Measurements from ENCODE around the gene ADAM30. TPM values are rescaled to one million over a fixed set of nuclear protein-coding genes. Genes with fewer than 3 reads are reported as not detected.

The ADAM30 gene
- total RNA-seq, 1 donor from 2014 or later = not detected

DNA sequence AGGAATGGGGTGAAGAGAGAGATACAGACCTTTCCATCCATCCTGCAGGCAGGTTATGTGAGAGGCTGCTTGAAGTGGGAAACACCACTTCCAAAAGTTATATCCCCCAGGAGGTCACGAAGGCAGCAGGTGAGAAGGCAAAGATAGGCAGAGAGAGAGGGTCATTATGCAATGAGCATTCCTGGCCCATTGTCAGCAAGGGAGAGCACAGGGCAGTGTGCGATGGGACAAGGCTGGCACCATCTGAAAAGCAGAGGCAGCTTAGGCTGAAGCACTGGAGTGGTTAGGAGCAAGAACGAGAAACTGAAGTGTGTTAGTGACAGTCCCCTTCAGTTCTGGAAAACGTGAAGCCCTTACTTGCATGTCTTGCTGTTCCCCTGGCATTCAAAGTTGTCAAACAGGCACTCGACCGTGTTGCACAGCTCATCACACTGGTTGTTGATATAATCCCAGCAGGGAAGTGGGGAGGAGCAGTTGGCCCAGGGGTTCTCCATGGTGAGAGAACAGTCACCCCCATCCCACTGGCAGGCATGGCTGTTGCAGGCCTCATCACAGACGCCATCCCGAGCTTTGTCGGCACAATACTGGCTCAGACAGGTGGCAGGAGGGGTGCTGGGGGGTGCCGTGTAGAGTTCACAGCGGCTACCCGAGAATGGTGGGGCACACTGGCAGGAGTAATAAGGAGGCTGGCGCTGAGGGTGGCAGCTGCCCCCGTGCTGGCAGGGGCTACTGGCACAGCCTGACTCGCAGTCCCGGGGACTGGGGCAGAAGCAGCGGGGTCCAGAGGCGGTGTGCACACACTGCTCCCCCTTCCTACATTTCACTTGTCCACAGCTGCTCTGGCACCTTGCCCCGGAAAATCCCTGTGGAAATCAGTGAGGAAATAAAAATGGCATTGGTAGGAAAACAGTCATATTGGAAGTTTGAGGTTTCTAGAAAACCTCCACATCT is 28.9 kb upstream of the ADAM30 start:
- Histone ChIP-seq H3K36me3 (no peaks in the 10 kb centered on the region), H3K27me3 (no peaks in the 10 kb centered on the region), H4K20me1 (ENCODE audit: low read depth) (no peaks in the 10 kb centered on the region), H3K9me3 (ENCODE audit: low read depth) (no peaks in the 10 kb centered on the region), H2AFZ (replicated peaks) (no peak overlapping the region), H3K27ac (no peak overlapping the region), H3K4me2 (no peak overlapping the region), H3F3A (ENCODE audit: low read depth) (no peaks in the 10 kb centered on the region), H3K9ac (no peak overlapping the region), H3K79me2 (ENCODE audit: low read depth) (no peaks in the 10 kb centered on the region), H3K4me3 (no peak overlapping the region), H3K4me1 (no peaks in the 10 kb centered on the region)
- Mint-ChIP-seq H3K27me3 (ENCODE audit: insufficient read depth, low read depth) (peaks cover 2% of the 10 kb centered on the region), H3K4me3 (no peak overlapping the region), H3K36me3 (peaks cover 37% of the 10 kb centered on the region), H3K27ac (no peak overlapping the region), H3K4me1 (no peaks in the 10 kb centered on the region), H3K9me3 (no peaks in the 10 kb centered on the region)
- TF ChIP-seq EZH2phosphoT487 (IDR thresholded peaks at IDR 0.05) = no peak
- TF ChIP-seq EZH2 (IDR thresholded peaks at IDR 0.05) = no peak
- TF ChIP-seq, protein P1, sequence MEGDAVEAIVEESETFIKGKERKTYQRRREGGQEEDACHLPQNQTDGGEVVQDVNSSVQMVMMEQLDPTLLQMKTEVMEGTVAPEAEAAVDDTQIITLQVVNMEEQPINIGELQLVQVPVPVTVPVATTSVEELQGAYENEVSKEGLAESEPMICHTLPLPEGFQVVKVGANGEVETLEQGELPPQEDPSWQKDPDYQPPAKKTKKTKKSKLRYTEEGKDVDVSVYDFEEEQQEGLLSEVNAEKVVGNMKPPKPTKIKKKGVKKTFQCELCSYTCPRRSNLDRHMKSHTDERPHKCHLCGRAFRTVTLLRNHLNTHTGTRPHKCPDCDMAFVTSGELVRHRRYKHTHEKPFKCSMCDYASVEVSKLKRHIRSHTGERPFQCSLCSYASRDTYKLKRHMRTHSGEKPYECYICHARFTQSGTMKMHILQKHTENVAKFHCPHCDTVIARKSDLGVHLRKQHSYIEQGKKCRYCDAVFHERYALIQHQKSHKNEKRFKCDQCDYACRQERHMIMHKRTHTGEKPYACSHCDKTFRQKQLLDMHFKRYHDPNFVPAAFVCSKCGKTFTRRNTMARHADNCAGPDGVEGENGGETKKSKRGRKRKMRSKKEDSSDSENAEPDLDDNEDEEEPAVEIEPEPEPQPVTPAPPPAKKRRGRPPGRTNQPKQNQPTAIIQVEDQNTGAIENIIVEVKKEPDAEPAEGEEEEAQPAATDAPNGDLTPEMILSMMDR (IDR thresholded peaks at IDR 0.05) = no peak
- no peak for DNase-seq (ENCODE audit: low spot score)

GRCh38 chr1:119920104-119920968 is 24.0 kb upstream of the ADAM30 start:
- Histone ChIP-seq H3F3A (ENCODE audit: low read depth) (no peaks in the 10 kb centered on the region), H3K27me3 (no peaks in the 10 kb centered on the region), H3K36me3 (peaks cover 15% of the 10 kb centered on the region), H3K27ac (no peak overlapping the region), H3K4me3 (no peak overlapping the region), H2AFZ (replicated peaks) (no peak overlapping the region), H3K9ac (no peak overlapping the region), H3K79me2 (ENCODE audit: low read depth) (no peaks in the 10 kb centered on the region), H3K4me2 (no peak overlapping the region), H3K9me3 (ENCODE audit: low read depth) (no peaks in the 10 kb centered on the region), H4K20me1 (ENCODE audit: low read depth) (no peaks in the 10 kb centered on the region), H3K4me1 (no peaks in the 10 kb centered on the region)
- H3K36me3 Mint-ChIP-seq = peaks cover 57% of the 10 kb centered on the region
- DNase-seq (ENCODE audit: low spot score) = no peak
- H3K4me3 Mint-ChIP-seq = no peak overlapping the region
- peaks cover under 1% of the 10 kb centered on the region for H3K27me3 Mint-ChIP-seq (ENCODE audit: insufficient read depth, low read depth)
- TF ChIP-seq, protein P1 (IDR thresholded peaks at IDR 0.05) = no peak
- TF ChIP-seq EZH2phosphoT487 (IDR thresholded peaks at IDR 0.05) (no peak), EZH2 (IDR thresholded peaks at IDR 0.05) (no peak)
- H3K4me1 Mint-ChIP-seq = no peaks in the 10 kb centered on the region
- H3K27ac Mint-ChIP-seq = no peak overlapping the region
- no peaks in the 10 kb centered on the region for H3K9me3 Mint-ChIP-seq

GRCh38 chr1:119919241-119919640 is 22.9 kb upstream of the ADAM30 start:
- no peaks in the 10 kb centered on the region for H3K9me3 Mint-ChIP-seq
- no peak for DNase-seq (ENCODE audit: low spot score)
- no peaks in the 10 kb centered on the region for H3K9me3 ChIP-seq (ENCODE audit: low read depth)
- H3K4me2 ChIP-seq = no peak overlapping the region
- H3K4me1 Mint-ChIP-seq = no peaks in the 10 kb centered on the region
- H2AFZ ChIP-seq (replicated peaks) = no peak overlapping the region
- no peak overlapping the region for H3K9ac ChIP-seq
- no peaks in the 10 kb centered on the region for H4K20me1 ChIP-seq (ENCODE audit: low read depth)
- H3K27ac ChIP-seq = no peak overlapping the region
- no peak for TF ChIP-seq EZH2 (IDR thresholded peaks at IDR 0.05)
- TF ChIP-seq EZH2phosphoT487 (IDR thresholded peaks at IDR 0.05) = no peak
- TF ChIP-seq, protein P1 (IDR thresholded peaks at IDR 0.05) = no peak
- H3K79me2 ChIP-seq (ENCODE audit: low read depth) = no peaks in the 10 kb centered on the region
- H3K36me3 ChIP-seq = peaks cover 15% of the 10 kb centered on the region
- H3F3A ChIP-seq (ENCODE audit: low read depth) = no peaks in the 10 kb centered on the region
- H3K4me1 ChIP-seq = no peaks in the 10 kb centered on the region
- no peak overlapping the region for H3K4me3 ChIP-seq
- no peak overlapping the region for H3K4me3 Mint-ChIP-seq
- H3K27ac Mint-ChIP-seq = no peak overlapping the region
- H3K27me3 ChIP-seq = no peaks in the 10 kb centered on the region
- H3K27me3 Mint-ChIP-seq (ENCODE audit: insufficient read depth, low read depth) = peaks cover 3% of the 10 kb centered on the region
- peaks cover 59% of the 10 kb centered on the region for H3K36me3 Mint-ChIP-seq

All from neural progenitor cell (in vitro differentiated cells).